Activated T-helper 9 cell treated with anti-CD3 and anti-CD28 coated beads, Interleukin-2, amount 50 U/mL, for 16 hours (primary cell): ENCODE results near the gene HES2.
"Not testable (repeated sequence)": the region's sequence is repeated elsewhere in the genome, so short reads cannot be mapped to it uniquely, and the experiment has no call there.

Source experiments
- DNase-seq: peaks from one replicate; pipeline ENCODE4 v3.0.0-alpha.2; 2020; ENCODE audit warnings: low read depth

The HES2 gene

DNA sequence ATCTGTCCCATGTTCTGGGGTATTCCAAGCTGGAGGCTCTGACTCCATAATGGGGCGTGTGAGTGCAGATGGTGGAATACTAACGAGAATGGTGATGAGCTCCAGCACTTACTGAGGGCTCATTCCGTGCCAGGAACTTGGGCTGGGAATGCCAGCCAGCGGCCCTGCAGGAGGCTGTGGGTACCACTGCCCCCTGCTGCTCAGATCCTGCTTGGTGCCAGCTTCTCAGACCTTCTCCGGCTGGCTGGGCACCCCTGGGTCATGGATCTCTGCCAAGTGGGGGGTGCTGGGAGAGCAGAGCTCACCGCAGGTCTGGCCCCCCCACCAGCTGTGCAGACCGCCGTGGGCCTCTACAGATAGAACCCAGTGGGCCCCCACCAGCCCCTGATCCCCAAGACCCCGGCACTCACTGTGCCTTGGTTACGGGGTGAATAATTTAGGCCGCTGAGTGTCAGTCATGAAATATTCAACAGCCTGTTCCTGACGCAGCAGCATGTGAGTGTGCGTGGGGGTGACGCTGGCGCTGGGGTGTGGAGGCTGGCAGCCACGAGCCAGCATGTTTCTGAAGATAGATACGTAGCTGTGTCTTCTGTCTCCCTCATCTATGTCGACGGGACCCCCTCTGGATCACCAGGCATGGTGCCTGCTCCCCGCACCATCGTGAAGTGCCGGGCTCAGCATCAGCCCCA is 17.4 kb upstream of the HES2 start:
- not testable (repeated sequence) for DNase-seq

DNA sequence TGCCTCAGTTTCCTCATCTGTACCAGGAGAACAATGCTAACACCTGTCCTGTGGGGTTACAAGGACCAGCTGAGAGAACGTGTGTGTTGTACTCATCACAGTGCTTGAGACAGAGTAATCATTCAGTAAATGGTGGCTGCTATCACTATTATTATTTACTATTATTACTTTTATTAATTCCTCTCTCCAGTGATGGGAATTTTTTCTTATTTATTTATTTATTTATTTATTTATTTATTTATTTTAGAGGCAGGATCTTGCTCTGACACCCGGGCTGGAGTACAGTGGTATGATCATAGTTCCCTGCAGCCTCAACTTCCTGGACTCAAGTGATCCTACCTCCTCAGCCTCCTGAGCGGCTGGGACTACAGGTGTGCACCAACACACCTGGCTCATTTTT is 16.6 kb upstream of the HES2 start:
- DNase-seq = not testable (repeated sequence)

DNA sequence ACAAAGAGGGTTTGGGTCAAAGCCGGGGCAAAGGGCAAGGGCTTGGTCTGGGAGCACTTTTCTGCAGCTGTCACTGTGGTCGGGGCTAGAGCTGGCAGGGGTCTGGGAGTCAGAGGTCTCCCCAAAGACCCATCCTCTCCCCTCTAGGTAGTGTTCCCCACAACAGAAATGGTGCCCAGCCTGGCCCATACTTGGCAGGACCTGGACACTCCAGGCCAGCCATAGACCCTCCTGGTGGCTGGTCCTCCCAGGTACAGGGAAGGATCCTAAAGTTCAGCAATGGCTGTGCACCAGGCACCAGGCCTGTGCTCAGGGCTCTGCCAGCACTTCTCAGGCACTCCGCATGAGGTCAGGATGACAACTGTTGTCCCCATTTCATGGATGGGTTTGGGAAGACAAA is 15.8 kb upstream of the HES2 start:
- DNase-seq = no peak

DNA sequence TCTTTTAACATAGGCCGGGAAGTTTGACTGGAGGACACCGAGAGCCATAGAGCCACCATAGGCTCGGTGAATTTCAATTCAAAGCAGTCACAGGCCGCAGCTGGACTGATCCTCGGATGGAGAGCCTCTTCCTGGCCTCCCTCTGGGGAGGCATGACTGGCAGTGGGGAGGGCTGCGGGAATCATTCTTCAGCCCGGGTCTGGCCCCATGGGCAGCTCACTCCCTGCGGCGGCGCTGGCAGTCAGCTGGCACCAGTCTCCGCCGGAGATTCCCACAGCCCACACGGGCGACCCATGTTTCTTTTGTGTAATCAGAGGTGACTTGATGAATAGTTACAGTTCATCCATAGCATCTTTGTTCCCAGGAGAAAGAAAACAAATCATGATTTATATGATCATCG is 15.4 kb upstream of the HES2 start:
- no peak for DNase-seq

DNA sequence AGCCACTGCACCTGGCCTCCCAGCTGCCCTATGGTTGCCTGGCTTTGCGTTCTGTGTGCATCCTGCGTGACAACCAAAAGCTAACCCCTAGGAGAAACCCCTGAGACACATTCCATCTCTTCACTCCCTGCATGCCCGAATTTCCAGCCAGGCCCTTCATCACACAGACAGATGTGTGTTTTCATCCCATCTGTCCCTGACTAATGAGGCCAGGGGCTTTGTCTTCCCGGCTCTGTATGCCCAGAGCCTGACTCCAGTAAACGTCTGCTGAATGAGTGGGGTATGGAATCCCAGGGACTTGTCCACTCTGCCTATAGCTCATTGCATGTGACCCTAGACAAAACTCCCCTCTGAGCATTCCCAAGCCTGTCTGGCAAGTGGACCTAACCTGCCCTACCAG is 14.5 kb upstream of the HES2 start:
- DNase-seq = no peak

DNA sequence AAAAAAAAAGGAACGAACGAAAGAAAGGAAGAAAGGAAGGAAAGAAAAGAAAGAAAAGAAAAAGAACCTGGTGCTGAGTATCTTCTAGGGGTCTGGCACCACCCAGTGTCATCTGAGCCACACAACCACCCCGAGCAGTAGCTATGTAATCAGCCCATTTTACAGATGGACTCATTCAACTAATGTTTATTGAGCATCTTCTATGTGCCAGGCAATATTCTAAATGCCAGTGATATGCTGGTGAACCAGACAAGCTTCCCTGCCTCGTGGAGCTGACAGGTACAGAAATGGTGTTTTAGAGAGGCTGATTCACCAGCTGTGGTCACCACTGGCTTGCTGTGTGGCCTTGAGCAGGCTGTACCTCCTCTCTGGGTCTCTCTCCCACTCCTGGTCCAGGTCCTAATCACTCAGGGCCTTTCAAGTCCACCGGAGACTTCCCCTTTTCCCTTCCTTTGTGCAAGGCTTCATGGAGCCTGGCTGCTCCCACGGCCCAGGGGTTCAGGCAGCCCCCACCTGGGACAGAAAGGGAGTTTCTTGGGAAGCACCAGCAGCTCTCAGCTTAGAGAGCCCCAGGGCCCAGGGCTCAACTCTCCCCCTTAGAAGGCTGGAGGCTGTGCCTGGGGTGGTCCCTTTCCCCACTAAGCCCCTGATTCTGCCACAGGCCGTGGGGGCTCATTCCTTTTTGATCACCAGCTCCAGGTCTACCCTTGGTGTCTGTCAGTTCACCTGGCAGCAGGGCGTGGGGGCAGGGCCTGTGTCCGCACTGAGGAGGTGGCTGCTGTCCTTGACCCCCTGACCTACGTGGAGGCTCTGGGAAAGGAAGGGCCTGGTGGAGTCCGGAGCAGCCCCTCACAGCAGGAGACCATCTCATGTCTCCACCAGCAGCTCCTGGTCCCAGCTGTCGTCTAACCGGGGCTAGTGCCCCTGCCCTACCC is 12.2 kb upstream of the HES2 start:
- not testable (repeated sequence) for DNase-seq

DNA sequence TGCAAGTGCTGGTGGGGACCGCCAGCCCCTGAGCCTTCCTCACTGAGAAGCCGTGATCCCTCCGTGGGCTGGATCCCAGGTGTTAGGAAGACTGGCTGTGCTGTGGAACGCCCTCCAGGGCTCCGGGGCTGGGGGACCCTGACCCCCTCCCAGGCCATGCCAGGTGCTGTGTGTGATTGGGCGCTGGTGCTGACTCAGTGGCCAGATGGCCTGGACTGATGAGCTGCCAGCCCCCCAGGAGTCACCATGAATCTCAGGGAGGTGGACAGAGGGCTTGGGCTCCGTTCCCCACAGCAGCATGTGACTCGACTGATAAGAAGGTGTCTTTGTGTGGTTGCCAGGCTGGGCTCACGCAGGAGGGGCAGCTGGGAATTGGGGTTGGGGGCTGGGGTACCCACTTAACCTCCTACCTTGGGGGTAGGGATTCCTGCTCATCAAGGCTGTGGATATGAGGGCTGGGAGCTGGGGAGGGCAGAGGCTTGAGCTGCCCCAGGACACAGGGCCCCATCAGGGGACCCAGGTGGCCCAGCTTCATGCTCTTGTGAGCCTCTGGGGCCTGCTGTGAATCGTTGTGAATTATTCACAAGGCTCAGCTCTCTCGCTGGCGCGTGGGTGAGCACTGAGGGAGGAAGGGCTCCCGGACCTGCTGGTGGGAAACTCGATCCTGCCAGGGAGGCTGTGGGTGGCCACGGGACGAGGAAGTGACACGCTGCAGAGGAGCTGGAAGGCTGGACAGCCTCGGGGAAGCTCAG is 10.1 kb upstream of the HES2 start:
- not testable (repeated sequence) for DNase-seq

DNA sequence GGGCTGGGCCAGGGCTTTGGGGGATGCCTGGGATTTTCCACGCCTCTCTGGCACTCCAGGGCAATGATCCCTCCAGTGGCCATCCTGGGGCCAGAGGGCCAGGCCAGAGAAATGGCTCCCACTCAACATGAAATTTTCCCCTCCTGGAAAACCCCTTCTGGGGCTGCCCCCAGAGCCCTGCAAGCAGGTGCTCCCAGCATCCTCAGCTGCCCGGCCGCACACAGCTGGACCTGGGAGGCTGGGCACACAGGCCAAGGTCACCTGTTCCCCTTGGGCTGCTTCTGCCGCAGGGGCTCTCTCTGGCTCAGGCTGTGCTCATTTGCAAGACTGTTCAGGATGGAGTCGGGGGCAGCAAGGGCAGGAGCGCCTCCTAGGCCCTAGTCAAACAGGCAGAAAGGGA is 8.7 kb upstream of the HES2 start:
- DNase-seq = not testable (repeated sequence)

DNA sequence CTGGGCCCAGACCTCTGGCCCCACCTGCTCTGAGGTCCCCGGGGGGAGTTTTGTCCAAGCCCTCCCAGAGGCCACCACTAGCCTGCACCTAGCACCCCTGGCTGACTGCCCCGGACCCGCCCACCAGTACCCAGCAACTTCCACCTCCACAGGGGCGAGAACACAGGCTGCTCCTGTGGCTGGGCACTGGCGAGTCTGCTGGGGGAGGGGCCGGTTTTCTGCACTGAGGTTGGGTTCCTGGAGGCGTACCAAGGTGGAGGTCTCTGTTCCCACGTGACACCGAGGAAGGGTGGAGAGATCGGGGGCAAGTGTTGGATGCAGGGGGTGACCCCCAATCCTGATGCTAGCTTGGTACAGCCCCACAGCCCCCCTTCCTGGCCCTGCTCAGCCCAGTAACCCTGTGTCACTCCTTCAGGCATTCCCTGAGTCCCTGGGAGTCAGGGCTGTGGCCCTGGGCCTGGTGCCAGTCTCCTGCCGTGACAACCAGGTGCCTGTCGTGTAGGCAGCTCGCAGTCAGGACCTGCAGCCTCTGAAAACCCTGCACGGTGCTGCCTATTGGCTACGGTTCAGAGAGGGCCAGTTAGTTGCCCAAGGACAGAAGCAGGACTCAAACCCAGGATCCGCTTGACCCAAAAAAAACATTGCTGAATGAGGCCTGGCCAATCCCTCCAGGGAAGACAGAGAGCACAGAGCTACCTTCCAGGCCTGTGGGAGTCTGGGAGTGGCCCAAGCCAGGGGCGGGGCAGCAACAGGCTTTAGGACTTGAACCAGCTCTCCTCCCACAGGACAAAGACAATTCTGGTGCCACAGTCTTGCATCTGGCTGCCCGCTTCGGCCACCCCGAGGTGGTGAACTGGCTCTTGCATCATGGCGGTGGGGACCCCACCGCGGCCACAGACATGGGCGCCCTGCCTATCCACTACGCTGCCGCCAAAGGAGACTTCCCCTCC is 8.0 kb upstream of the HES2 start:
- DNase-seq = no peak

DNA sequence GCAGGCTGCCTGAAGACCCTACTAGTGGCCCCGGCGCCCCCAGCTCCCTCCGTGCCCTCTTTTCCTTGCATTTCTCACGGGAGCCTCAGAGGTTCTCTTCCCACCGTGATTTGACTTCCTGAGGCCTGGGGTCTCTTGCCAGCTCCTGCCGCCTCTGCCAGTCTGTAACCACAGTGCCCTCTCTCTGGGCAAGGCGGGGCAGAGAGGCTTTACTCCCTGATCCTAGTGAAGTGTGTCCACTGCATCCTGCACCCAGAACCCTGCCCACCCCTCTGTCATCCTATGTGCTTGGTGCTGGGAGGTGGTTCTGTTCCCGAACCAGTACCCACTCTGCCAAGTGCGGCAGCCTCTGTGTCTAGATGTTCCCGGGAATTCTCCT is 7.2 kb upstream of the HES2 start:
- no peak for DNase-seq

DNA sequence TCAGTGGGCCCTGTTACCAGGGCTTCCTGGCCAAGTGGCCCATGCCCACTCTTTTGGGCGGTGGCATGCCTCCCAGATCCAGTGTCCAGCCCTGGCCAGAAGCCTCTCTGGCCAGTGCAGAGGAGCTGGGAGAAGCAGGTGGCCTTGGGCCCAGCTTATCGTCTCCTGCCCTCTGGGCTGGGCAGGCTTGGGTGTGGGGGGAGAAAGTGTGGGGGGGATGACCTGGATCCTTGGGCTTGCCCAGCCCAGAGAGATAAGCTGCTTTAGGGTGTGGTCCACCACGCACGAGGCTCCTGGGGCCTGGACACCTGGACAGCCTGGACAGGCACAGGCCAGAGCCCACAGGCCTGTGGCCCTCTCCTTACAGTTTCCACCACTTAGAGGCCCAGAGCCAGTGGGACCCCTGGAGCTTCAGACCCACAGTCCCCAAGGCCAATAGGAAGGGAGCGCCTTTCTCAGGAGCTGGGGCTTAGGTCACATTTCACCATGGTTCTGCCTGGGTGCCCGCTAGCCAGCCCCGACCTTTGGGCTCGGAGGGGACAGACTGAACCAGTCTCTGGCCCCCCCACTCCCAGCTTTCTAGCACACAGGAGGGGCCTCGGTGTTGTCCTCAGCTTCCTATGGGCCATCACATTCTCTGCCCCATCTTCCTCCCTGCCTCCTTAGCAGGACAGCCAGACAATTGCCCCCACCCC is 6.7 kb upstream of the HES2 start:
- no peak for DNase-seq

DNA sequence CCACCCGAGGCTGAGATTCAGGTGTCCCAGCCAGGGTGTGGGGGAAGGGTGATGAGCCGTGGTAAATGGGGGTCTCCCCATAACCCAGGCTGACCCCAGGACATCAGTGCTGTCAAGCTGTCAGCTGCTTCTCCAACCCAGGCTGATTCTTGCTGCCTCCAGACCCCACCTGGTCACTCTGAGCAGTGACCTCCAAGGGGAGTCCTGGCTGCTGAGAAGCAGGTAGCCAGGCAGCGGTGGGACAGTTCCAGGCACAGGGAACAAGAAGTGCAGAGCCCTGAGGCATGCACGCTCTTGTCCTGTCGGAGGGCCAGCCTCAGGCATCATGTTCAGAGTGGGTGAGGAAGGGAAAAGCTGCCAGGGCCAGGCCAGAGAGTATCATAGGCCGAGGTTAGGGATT is 5.9 kb upstream of the HES2 start:
- DNase-seq = no peak

DNA sequence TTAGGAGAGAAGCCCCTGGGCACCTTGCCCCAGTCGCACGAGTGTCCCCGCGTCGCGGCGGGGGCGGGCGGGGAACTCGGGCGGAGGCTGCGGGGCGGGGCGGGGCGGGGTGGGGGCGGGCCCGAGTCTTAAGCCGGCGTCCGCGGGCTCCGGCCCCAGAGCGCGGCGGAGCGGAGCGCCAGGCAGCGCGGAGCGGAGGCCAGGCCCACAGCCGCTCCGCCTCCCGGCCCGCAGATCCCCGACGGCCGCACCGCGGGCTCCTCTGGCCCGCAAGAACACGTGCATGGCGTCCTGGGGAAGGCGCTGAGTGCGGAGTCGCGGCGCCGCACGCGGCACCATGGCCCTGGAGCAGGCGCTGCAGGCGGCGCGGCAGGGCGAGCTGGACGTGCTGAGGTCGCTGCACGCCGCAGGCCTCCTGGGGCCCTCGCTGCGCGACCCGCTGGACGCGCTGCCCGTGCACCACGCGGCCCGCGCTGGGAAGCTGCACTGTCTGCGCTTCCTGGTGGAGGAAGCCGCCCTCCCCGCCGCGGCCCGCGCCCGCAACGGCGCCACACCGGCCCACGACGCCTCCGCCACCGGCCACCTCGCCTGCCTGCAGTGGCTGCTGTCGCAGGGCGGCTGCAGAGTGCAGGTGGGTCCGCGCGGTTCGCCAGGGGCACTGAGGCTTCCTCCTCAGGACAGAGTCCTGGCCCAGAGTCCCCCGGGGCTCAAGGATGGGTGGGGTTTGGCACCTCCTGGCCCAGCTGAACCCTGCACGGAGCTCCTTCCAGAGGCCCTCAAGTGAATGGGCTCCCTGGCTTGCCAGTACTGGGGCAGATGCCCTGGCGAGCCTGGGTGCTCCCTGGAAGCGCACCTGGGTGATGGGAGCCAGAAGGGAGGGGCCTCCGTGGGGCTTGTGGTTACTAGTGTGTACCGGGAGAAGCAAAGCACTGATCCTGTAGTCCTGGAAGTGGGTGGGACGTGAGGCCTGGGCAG is 5.2 kb upstream of the HES2 start, which contains the start of gene ESPN:
ESPN (plus strand) TSS at position 158 of the 975 bp plus-strand sequence; CDS start at position 338, 180 bp downstream.
- no peak for DNase-seq

DNA sequence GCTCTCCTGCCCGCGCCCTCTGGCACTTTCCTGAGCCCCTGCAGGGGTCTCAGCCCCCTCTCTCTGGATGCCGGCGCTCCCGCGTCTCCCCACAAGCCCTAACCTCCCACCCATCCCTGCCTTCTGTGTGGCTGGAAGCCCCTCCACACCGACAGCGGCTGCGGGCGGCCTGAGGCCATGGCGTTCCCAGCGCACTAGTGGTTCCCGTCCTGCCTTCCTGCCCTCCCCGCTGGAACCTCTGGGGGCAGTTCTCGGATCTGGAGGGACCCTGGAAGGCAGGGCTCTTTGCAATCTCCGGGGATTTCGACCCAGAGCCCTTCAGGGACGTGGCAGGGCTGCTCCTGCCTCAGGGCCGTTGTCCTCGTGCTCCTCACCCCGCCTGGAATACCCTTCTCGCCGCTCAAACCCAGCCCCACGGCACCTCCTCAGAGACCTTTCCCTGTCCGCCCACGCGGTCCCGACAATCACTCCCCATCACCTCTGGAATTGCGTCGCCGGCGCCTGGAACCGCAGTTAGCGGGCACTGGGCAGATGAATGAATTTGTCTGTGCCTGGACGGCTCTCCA is 4.4 kb upstream of the HES2 start:
- DNase-seq = no peak

DNA sequence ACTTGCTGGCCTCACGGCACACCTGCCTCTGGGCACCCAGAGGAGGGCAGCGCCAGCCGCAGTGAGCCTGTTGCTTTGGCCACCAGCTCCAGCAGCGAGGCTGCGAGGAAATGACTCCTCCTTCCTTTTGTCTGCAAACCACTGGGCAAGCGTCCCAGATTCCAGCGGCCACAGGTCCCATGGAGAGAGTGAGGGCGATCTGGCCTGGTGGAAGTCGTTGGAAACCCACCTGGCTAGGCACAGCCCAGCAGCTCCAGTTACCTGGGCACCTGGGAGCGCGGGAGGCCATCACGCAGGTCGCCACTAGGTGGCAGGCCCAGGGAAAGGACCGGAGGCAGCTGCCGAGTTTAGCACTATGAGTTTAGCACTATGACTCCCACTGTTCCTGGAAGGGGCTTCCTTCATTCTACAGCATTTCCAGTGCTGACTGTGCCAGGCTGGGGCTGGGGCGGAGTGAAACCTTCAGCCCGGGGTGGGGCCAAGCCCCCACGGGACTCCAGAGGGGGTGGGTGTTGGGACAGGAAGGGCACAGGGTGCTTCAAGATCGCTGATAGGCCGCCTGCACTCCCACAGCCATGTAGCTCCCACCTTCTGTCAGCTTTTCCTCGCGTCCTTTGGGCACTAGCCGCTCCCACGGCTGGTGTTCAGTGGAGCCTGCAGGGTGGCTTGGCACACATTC is 3.7 kb upstream of the HES2 start:
- peak; percentile 65 for DNase-seq

DNA sequence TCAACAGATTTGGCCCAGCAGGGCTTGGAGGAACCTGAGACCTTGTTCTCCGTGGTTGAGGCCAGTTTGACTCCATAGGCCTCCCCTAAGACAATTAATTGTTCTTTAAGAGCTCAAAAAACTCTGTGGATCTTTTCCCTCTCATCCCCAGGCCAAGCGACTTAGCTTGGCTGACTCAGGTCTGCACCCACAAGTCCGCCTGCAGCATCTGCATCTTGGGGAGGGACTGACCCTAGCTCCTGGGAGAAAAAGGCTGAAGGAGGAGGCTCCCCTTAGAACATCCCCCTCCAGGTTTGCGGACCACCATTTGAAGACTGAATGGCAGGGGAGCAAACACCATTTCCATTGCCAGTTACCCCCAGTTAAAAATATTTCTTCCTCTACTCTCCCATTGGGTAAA is 1.5 kb upstream of the HES2 start:
- DNase-seq = no peak

DNA sequence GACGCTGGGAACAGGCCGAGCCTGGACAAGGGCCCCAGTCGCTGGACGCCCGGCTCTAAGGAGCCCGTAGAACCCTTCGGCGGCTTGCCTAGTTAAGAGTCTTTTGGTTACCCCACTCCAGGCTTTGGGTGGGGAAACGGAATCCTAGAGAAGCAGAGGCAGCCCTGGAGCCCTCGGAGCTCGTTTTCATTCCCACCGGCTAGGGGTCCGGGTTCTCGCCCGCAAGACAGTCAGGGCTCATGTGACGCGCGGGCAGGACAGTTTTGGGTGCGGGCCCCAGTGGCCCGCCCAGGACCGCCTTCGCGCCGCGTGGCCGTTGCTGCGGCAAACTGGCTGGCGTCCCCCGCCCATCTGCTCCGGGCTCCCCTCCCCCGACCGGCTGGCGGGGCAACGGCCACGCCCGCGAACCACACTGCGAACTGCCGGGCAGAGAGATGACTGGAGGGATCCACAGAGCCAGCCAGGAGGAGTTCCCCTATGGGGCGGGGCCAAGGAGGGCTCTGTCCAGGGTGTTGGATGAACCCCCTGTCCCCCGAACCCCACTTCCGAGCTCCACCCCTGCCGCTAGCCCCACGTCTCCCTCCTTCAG is 829 bp upstream of the HES2 start:
- DNase-seq = no peak

DNA sequence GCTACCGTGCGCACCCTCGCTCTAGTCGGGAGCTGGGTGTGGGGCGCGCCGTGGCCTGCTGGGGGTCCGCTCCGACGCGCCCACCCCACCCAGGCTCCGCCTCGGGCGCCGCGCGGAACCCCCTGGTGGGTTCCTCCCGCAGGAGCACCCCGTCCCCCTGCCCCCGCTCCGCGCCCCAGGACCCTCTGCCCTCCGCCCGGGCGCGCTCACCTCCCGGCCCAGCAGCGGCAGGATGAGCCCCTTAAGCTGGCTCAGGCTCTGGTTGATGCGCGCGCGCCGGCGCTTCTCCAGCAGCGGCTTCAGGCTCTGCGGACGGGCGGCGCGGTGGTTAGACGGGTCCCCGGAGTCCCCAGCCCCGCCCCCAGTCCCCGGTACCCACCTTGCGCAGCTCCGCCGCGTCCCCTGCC is 319 bp downstream of the HES2 start:
- no peak for DNase-seq
